B cell (primary cell): ENCODE results near the gene XRRA1. TPM values are rescaled to one million over a fixed set of nuclear protein-coding genes. Genes with fewer than 3 reads are reported as not detected.
"Not testable (repeated sequence)": the region's sequence is repeated elsewhere in the genome, so short reads cannot be mapped to it uniquely, and the experiment has no call there.

Experiments
- ATAC-seq: fragments of 200-7000 bp; cut with Tn5 transposase; one replicate; pipeline ENCODE4 v1.10.0; 2021; ENCODE audit warnings: low read depth, mild to moderate bottlenecking, moderate number of reproducible peaks, moderate library complexity
- CTCF ChIA-PET: fragments of 350-600 bp; sonication (Branson Sonifier 250); formaldehyde crosslinking; loops from one replicate; lab custom pipeline; 2021; ENCODE audit warnings: antibody characterized with exemption, inconsistent platforms; lab: Charles Lee
- POLR2A ChIA-PET: fragments of 350-600 bp; sonication (Branson Sonifier 250); formaldehyde crosslinking; loops from one replicate; lab custom pipeline; 2021; ENCODE audit warnings: antibody characterized with exemption; lab: Charles Lee
- DNase-seq: peaks from one replicate; pipeline ENCODE4 v3.0.0; 2013
- H2AFZ ChIP-seq: 2 replicates; pipeline ENCODE4 v1.6.1; 2012; ENCODE audit warnings: mild to moderate bottlenecking, low read depth, low read length; ENCODE audit not compliant: insufficient read depth, poor library complexity, severe bottlenecking
- H3K27ac ChIP-seq, 2 donors: 1 replicate in 1 of 2; 2 replicates in 1 of 2; pipeline ENCODE4 v1.5.1; 2012 to 2013; ENCODE audit warnings: low read length in 2 of 2, mild to moderate bottlenecking in 2 of 2, moderate library complexity in 1 of 2
- H3K27me3 ChIP-seq, 4 experiments: fragments of 200-600 bp in 1 of 4; sonication (generic) in 1 of 4; replicated peaks in 1 of 4; 1 replicate in 2 of 4; 2 replicates in 2 of 4; pipeline versions ENCODE4 v1.6.1 to v1.7.0; 2013 to 2016; ENCODE audit warnings: low read length in 3 of 4, mild to moderate bottlenecking in 2 of 4, mixed read lengths in 1 of 4, moderate library complexity in 1 of 4; ENCODE audit not compliant: insufficient read depth in 4 of 4, control insufficient read depth in 3 of 4; ENCODE audit errors: control extremely low read depth in 1 of 4
- H3K36me3 ChIP-seq, 2 experiments: replicated peaks in 1 of 2; 1 replicate in 1 of 2; 2 replicates in 1 of 2; pipeline versions ENCODE4 v1.6.1 to v1.7.1; 2013; ENCODE audit warnings: low read length in 1 of 2; ENCODE audit not compliant: insufficient read depth in 2 of 2, control insufficient read depth in 1 of 2; ENCODE audit errors: control extremely low read depth in 1 of 2, extremely low read depth in 1 of 2
- H3K4me1 ChIP-seq, 2 donors: fragments of 200-600 bp in 1 of 2; sonication (generic) in 1 of 2; 1 replicate in 1 of 2; 2 replicates in 1 of 2; pipeline versions ENCODE4 v1.5.1 to v1.6.1; 2013 to 2017; ENCODE audit warnings: low read length in 2 of 2; ENCODE audit not compliant: control insufficient read depth in 2 of 2, insufficient read depth in 2 of 2
- H3K4me2 ChIP-seq: replicated peaks from 2 replicates; pipeline ENCODE3; 2012; ENCODE audit warnings: mild to moderate bottlenecking, low read depth, low read length; ENCODE audit not compliant: poor library complexity, severe bottlenecking
- H3K4me3 ChIP-seq, 5 experiments: fragments of 200-600 bp in 1 of 5; sonication (generic) in 1 of 5; 1 replicate in 3 of 5; 2 replicates in 2 of 5; pipeline versions ENCODE4 v1.5.1 to v1.7.0; 2011 to 2016; ENCODE audit warnings: low read length in 4 of 5, mild to moderate bottlenecking in 4 of 5, low read depth in 2 of 5, control low read depth in 1 of 5, moderate library complexity in 1 of 5; ENCODE audit not compliant: insufficient read depth in 1 of 5; ENCODE audit errors: control extremely low read depth in 1 of 5, extremely low read depth in 1 of 5
- H3K79me2 ChIP-seq: fragments of 200-600 bp; sonication (generic); one replicate; pipeline ENCODE4 v1.6.0; 2016; ENCODE audit warnings: low read length; ENCODE audit not compliant: control insufficient read depth, insufficient read depth
- H3K9ac ChIP-seq: fragments of 200-600 bp; sonication (generic); 2 replicates; pipeline ENCODE4 v1.6.1; 2017; ENCODE audit warnings: mild to moderate bottlenecking, low read length, moderate library complexity
- H3K9me3 ChIP-seq, 3 donors: one replicate each; pipeline versions ENCODE4 v1.6.1 to v1.7.1; 2013; ENCODE audit warnings: low read length in 2 of 3; ENCODE audit not compliant: control insufficient read depth in 2 of 3, insufficient read depth in 1 of 3; ENCODE audit errors: control extremely low read depth in 1 of 3
- H4K20me1 ChIP-seq: 2 replicates; pipeline ENCODE4 v1.6.0; 2012; ENCODE audit warnings: mild to moderate bottlenecking, low read length; ENCODE audit not compliant: insufficient read depth, control insufficient read depth, poor library complexity, severe bottlenecking
- H3K27ac Mint-ChIP-seq: one replicate; pipeline ENCODE4 v1.8.0; 2021; ENCODE audit warnings: mixed read lengths
- H3K27me3 Mint-ChIP-seq: one replicate; pipeline ENCODE4 v1.8.0; 2021; ENCODE audit warnings: mixed read lengths
- H3K4me1 Mint-ChIP-seq: one replicate; pipeline ENCODE4 v1.8.0; 2021; ENCODE audit warnings: mixed read lengths
- H3K4me3 Mint-ChIP-seq: one replicate; pipeline ENCODE4 v1.8.0; 2021; ENCODE audit warnings: mixed read lengths
- H3K9me3 Mint-ChIP-seq: one replicate; pipeline ENCODE4 v1.8.0; 2022; ENCODE audit warnings: mixed read lengths; ENCODE audit not compliant: insufficient read depth
- EZH2 ChIP-seq: IDR thresholded peaks from 2 replicates; pipeline ENCODE4 v1.6.1; 2012; ENCODE audit warnings: borderline replicate concordance, low read depth, mild to moderate bottlenecking, moderate library complexity, low read length; ENCODE audit not compliant: insufficient read depth, poor library complexity, severe bottlenecking
- WGBS: methylation state at CpG from one replicate; pipeline ENCODE4 v1.1.5; 2013; ENCODE audit warnings: missing lambda C conversion rate; ENCODE audit not compliant: insufficient coverage; 5-methylcytosine and 5-hydroxymethylcytosine counted together
- intact Hi-C: fragments of 100-400 bp; cut with micrococcal nuclease; formaldehyde crosslinking; loops from one replicate; pipeline ENCODE4 v1.10.0; 2022
- polyA plus RNA-seq: library from polyadenylated mRNA; depleted of rRNA; stranded (reverse); fragments of >200 nt; gene quantifications from 2 replicates; pipeline ENCODE4 v1.2.3, GENCODE V29; 2012
- total RNA-seq, 2 donors: library from RNA; stranded (reverse); fragments of 120-200 nt in 1 of 2; gene quantifications; 1 replicate in 1 of 2; 2 replicates in 1 of 2; pipeline versions ENCODE4 v1.2.3 to v1.2.4, GENCODE V29; 2013 to 2022
- TF ChIP-seq, protein P1 (sequence below): fragments of 200-600 bp; IDR thresholded peaks from one replicate; pipeline ENCODE4 v1.8.0; 2022; ENCODE audit warnings: antibody characterized with exemption, mild to moderate bottlenecking

XRRA1 gene
- total and polyA plus RNA-seq, 2 donors (not counting 1 experiment from before 2014, with no cell fraction given), result 6.9 to 80.8 TPM

DNA sequence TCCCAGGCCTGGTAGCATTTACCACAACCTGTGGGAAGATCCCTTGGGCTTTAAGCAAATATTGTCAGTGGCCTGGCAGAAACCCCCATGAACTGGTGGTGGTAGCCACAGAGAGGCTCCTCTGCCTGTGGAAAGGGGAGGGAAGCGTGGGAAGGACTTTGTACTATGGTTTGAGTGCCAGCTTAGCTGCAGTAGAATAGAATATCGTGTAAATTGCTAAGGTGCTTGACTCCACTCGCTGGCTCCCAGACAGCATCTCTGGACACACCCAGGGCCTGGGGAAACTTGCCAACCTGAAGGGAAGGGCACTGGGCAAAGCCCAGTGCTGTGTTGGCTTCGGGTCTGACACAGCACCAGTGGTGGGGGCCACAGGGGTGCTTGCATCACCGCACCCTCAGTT is 52.6 kb downstream of the XRRA1 start:
- Mint-ChIP-seq H3K4me3 (no peak overlapping the region), H3K4me1 (peaks cover 2% of the 10 kb centered on the region), H3K9me3 (peaks cover 10% of the 10 kb centered on the region), H3K27ac (no peak overlapping the region), H3K27me3 (no peaks in the 10 kb centered on the region)
- H3K36me3 ChIP-seq, result peaks cover 0 to 1% of the 10 kb centered on the region in 2 experiments
- no peak overlapping the region for H3K4me2 ChIP-seq
- intact Hi-C loops, result no loop called here
- no peak overlapping the region for H3K9ac ChIP-seq
- no peaks in the 10 kb centered on the region for H4K20me1 ChIP-seq
- ChIA-PET POLR2A (no interaction called here), CTCF (no interaction called here)
- H3K4me3 ChIP-seq, result no peak overlapping the region
- H3K27ac ChIP-seq, result no peak overlapping the region
- TF ChIP-seq, protein P1, sequence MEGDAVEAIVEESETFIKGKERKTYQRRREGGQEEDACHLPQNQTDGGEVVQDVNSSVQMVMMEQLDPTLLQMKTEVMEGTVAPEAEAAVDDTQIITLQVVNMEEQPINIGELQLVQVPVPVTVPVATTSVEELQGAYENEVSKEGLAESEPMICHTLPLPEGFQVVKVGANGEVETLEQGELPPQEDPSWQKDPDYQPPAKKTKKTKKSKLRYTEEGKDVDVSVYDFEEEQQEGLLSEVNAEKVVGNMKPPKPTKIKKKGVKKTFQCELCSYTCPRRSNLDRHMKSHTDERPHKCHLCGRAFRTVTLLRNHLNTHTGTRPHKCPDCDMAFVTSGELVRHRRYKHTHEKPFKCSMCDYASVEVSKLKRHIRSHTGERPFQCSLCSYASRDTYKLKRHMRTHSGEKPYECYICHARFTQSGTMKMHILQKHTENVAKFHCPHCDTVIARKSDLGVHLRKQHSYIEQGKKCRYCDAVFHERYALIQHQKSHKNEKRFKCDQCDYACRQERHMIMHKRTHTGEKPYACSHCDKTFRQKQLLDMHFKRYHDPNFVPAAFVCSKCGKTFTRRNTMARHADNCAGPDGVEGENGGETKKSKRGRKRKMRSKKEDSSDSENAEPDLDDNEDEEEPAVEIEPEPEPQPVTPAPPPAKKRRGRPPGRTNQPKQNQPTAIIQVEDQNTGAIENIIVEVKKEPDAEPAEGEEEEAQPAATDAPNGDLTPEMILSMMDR, result no peak
- TF ChIP-seq EZH2, result no peak
- H3K79me2 ChIP-seq, result peaks cover 5% of the 10 kb centered on the region
- no peak for DNase-seq
- no peaks in the 10 kb centered on the region for H3K4me1 ChIP-seq
- 97% methylated on average over 5 of the region's 5 CpGs for WGBS
- ATAC-seq, result no peak
- peaks cover 9 to 21% (median 15%) of the 10 kb centered on the region in 3 donors for H3K9me3 ChIP-seq
- H3K27me3 ChIP-seq, result no peaks in the 10 kb centered on the region
- H2AFZ ChIP-seq, result no peak overlapping the region

DNA sequence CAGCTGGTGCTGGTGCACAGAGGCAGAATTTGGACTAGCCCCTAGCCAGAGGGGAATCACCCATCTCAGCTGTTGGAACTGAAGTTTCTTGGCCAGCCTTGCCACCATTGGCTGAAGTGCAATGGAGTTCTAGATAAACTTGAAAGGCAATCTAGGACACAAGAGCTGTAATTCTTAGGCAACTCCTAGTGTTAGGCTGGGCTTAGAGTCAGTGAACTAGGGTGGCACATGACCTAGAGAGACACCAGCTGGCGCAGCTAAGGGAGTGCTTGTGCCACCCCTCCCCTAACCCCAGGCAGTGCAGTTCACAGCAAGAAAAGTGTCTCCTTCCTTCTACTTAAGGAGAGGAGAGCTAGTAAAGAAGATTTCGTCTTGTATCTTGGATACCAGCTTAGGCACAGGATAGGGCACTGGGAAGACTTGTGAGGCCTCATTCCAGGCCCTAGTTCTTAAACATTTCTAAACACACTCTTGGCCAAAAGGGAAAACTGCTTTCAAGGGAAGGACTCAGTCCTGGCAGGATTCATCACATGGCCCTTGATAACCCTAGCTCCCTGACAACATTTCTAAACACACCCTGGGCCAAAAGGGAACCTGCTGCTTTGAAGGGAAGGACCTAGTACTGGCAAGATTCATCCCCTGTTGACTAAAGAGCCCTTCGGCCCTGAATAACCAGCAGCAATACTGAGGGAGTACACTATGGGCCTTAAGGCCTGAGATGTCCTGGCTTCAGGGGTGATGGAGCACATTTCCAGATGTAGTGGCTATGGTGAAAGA is 53.4 kb downstream of the XRRA1 start:
- Histone ChIP-seq H3K4me1 (no peaks in the 10 kb centered on the region), H3K9ac (no peak overlapping the region), H3K27me3 (no peaks in the 10 kb centered on the region), H3K36me3 (peaks cover 0 to 1% of the 10 kb centered on the region in 2 experiments), H3K4me3 (no peak overlapping the region), H3K79me2 (peaks cover 5% of the 10 kb centered on the region), H3K27ac (no peak overlapping the region), H2AFZ (no peak overlapping the region), H3K4me2 (no peak overlapping the region), H4K20me1 (no peaks in the 10 kb centered on the region), H3K9me3 (peaks cover 6 to 16% (median 15%) of the 10 kb centered on the region in 3 donors)
- POLR2A ChIA-PET, result no interaction called here
- 100% methylated on average over 1 of the region's 3 CpGs for WGBS
- Mint-ChIP-seq H3K4me3 (no peak overlapping the region), H3K9me3 (peaks cover 7% of the 10 kb centered on the region), H3K27ac (no peak overlapping the region), H3K4me1 (peaks cover 5% of the 10 kb centered on the region), H3K27me3 (no peaks in the 10 kb centered on the region)
- TF ChIP-seq, protein P1, result no peak
- TF ChIP-seq EZH2, result no peak
- no peak for DNase-seq
- no peak for ATAC-seq
- intact Hi-C loops, result no loop called here
- CTCF ChIA-PET, result no interaction called here

DNA sequence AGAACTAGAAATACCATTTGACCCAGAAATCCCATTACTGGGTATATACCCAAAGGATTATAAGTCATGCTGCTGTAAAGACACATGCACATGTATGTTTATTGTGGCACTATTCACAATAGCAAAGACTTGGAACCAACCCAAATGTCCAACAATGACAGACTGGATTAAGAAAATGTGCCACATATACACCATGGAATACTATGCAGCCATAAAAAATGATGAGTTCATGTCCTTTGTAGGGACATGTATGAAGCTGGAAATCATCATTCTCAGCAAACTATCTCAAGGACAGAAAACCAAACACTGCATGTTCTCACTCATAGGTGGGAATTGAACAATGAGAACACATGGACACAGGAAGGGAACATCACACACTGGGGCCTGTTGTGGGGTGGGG is 55.9 kb downstream of the XRRA1 start:
- H4K20me1 ChIP-seq, H3K4me3 Mint-ChIP-seq, H3K27ac ChIP-seq, H3K79me2 ChIP-seq, DNase-seq, H3K36me3 ChIP-seq, H3K4me1 ChIP-seq, H3K27me3 Mint-ChIP-seq, H3K27ac Mint-ChIP-seq, H3K4me2 ChIP-seq, H2AFZ ChIP-seq, ATAC-seq, POLR2A ChIA-PET, H3K4me3 ChIP-seq, intact Hi-C loops, H3K9ac ChIP-seq, CTCF ChIA-PET, H3K27me3 ChIP-seq: not testable (repeated sequence)
- Mint-ChIP-seq H3K4me1 (peaks cover 10% of the 10 kb centered on the region), H3K9me3 (peaks cover 11% of the 10 kb centered on the region)
- H3K9me3 ChIP-seq, result peaks cover 0 to 13% (median 9%) of the 10 kb centered on the region in 3 donors
